ENCODE results near the gene MEAK7.

The MEAK7 gene, protein sequence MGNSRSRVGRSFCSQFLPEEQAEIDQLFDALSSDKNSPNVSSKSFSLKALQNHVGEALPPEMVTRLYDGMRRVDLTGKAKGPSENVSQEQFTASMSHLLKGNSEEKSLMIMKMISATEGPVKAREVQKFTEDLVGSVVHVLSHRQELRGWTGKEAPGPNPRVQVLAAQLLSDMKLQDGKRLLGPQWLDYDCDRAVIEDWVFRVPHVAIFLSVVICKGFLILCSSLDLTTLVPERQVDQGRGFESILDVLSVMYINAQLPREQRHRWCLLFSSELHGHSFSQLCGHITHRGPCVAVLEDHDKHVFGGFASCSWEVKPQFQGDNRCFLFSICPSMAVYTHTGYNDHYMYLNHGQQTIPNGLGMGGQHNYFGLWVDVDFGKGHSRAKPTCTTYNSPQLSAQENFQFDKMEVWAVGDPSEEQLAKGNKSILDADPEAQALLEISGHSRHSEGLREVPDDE

DNA sequence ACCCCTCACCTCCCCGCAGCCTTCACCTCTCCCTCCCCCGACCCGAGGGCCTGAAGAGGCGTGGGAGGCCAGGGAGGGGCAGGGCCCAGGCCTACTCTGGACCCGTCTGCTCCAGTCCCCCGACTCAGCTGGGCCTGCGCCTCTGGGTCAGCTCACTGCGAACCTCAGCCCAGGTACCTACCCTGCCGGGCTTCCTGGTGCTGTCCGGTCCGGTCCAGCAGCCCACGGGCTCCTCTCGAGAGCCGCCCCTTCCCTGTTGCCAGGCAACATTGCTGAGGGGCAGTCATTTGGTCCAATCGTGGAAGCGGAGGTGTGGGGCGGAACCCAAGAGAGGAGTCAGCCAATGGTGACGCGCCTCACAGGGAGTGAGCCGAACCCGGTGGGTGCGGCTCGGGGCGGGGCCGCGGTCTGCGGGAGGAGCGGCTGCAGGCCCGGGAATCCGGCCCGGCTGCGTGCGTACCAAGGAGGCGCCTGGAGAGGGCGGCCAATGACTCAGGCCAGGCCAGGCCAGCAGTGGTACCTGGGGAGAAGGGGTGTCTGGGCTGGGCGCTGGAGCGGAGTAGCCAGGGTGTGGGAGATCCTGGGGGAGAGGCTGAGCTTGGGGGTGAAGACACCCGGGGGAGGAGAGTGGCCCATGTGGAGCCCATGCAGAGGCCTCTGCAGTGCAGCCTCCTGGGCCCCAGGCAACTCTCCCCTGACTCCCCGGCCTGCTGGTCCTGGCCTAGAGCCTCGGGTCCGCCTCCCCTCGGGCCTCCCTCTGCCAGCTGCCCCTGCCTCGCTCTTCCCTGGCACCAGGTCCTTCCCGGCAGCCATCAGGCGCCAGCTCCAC, at the start of gene MEAK7:
TSS of gene MEAK7 (minus strand) at position 240 of the 829 bp plus-strand sequence. CDS start 6,573 bp downstream, outside the sequence.
- DNase-seq (ENCODE audit: low spot score), result peak; percentile 98

DNA sequence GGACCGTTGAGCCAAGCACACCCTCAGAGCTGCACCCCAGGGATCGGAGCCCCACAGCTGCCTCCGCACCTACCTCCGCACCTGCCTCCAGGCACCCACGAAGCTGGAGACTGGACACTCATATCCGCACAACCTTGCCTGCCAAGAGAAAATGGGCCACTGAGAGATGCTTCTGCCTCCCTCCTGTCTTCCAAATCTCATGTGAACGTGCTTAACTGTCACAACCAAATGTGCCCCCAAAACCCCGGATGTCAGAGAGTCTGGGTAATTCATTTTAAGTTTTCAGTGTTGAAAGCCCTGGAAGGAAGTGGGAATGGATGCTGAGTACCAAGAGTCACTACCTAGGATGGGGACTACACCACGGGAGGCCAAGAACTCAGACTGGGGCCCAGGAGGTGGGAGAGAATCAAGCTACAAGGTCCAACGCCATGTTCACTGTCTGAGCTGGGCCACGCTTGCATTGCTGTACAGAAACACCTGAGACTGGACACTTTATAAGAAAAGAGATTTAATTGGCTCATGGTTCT, 49.5 kb upstream of the MEAK7 start:
- DNase-seq (ENCODE audit: low spot score), result no peak

DNA sequence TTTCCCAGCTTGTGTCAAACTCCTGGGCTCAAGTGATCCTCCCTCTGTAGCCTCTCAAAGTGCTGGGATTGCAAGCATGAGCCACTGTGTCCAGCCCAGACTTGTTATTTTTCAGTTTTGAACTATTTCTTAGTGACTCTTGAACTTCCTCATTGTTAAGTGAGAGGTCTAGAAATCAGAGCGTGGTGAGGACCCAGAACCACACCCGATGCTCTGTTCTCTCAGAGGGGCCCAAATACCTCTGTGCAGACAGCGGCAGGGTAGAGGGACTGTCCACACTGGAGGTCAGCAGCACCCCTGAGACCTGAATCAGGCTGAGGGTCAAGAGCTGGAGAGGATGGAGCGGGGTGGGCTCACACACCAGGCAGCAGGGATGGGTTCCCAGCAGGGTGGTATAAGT, 47.7 kb upstream of the MEAK7 start:
- DNase-seq (ENCODE audit: low spot score), result no peak

GRCh38 chr16:84550096-84550495, 45.6 kb upstream of the MEAK7 start:
- DNase-seq (ENCODE audit: low spot score), result no peak

DNA sequence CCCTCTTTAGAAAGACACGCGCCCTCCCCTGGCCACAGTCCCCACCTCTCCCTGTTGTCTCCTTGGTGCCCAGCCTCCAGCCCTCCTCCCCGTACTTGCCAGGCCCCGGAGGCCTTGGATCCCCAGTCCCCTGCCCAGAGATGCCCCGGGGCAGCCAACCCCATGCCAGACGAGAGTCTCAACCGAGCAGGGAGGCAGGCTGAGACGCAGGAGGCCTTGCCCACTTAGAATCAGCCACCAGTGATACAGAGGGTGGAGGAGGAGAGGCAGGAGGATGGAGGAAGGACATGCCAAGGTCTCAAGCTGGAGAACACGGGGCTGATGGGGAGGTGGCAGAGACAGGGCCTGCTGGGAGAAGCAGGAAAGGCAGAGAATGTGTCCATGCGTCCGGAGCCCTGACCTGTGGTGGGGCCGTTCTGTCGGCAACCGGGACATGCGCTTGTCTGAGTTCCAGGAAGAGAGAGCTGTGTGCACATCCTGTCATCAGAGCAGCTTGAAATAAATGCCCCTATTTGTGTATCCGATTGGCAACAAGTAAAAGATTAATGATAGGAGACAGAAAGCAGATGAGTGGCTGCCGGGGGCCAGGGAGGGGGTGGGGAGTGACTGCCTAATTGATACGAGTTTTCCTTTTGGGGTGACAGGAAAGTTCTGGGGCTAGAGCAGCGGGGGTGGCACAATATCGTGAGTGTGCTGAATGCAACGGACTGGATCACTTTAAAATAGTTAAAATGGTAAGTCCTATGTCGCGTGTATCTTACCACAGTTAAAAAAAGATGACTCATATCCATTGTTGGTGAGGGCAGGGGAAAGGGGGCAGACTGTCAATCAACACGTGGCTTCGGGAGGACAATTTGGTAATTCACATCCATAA, 44.7 kb upstream of the MEAK7 start:
- DNase-seq (ENCODE audit: low spot score), result no peak

DNA sequence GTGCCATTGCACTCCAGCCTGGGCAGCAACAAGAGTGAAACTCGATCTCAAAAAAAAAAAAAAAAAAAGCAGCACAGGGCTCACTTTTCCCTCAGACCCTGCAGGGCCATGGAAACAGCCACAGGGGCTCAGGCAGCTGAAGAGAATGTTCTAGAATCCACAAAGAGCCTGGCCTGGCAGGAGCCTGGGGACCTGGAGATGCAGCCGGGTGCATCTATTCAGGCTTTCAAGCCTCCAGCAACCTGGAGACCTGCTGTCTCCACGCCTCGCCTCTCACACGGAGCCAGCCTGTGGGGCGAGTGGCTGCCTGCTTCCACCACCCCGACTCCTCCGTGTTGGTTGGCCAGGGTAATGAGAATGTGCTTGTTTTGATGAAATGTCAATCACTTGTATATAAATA, 44.0 kb upstream of the MEAK7 start:
- DNase-seq (ENCODE audit: low spot score), result no peak

GRCh38 chr16:84547546-84548061, 43.1 kb upstream of the MEAK7 start:
- DNase-seq (ENCODE audit: low spot score), result no peak

- no peak for DNase-seq (ENCODE audit: low spot score)
Measured at GRCh38 chr16:84546669-84547545, 42.4 kb upstream of the MEAK7 start.

DNA sequence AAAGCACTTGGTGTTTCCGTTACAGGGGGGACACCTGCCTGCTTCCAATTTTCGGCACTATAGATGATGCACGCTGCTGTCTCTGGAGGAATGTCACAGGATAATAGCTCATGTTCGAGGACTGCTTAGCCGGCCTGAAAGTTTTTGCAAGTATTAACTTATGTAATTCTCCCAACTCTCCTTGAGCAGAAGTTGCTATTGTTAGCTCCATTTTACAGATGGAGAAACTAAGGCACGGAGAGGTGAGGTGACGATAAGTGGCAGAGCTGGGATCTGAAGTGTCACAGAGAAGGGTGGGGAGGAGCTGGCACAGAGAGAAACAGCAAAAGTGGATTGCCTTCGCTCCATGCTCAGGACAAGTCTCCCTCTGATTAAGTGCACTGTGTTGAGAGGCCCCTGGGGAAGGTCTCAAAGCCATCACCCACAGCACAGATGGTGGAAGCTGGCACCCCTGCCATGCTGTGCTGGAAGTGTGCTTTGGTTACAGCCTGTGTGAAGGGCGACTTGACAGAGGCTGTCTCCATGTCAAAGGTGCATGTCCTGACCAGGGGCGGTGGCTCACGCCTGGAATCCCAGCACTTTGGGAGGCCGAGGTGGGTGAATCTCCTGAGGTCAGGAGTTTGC, 40.8 kb upstream of the MEAK7 start:
- no peak for DNase-seq (ENCODE audit: low spot score)

DNA sequence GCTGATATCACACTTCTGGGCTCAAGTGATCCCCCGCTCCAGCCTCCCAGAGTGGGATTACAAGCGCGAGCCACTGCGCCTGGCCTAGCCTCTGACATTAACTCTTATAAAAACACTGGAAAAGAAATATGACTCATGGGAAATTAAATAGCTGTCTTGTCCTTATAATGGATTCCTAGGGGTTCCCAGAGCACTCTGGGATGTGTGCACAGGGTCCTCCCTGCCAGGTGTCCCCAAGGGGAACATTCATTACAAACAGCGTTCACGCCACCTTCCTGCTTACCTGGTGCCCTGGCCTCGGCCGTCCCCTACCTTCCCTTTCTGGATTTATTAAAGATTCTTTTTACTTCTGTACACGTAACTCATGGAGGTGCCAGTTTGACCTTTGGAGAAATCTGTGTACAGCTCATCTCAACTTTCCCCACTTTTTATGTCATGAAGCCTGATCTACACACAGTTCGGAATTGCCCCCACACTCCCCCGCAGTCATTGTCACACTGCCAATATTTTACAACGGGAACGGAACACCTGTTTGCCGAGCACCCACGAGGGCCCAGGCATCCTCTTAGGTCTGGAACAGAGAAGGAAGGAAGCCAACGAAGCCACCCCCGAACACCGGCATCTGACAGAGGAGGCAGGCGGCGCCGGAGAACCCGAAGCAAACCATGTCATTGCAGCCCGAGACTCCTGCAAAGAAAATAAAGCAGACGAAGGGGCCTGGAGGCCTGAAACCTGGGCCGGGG, 39.7 kb upstream of the MEAK7 start:
- DNase-seq (ENCODE audit: low spot score), result no peak

- no peak for DNase-seq (ENCODE audit: low spot score)
Measured at GRCh38 chr16:84543253-84543652, 38.8 kb upstream of the MEAK7 start.

DNA sequence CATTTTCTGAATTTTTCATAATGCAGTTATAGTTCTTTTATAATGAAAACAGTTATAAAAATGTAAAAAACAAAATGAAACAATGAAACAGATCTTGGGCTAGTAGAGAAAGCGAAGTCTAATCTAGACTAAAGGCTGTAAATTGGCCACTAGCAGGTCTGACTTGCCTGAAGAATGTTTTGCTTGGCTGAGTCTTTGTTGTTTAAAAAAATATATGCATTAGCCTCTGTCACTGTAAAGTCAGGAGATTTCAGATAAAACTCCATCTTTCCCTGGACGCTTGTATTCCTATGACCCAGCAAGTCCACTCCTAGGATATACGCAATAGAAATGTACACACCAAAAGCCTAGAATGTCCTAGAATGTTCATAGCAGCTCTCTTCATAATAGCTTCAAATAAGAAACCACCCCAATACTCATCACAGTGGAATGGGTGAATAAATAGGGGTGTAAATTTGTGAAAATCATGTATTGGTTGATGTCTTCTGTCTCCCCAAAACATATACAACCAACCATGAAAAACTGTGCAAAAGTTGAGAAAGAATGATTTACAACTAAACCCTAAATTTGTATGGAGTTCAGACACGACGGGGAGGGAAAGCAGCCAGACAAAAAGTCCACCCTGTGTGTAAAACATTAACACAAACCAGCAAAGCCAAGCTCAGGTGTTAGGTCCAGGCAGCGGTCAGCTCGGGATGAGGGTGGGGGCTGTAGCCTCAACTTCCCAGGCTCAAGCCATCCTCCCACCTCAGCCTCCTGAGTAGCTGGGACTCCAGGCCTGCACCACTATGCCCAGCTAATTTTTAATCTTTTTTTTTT, 37.7 kb upstream of the MEAK7 start:
- no peak for DNase-seq (ENCODE audit: low spot score)

GRCh38 chr16:84540194-84540593, 35.7 kb upstream of the MEAK7 start:
- no peak for DNase-seq (ENCODE audit: low spot score)

GRCh38 chr16:84538222-84538840, 33.9 kb upstream of the MEAK7 start:
- DNase-seq (ENCODE audit: low spot score), result no peak

DNA sequence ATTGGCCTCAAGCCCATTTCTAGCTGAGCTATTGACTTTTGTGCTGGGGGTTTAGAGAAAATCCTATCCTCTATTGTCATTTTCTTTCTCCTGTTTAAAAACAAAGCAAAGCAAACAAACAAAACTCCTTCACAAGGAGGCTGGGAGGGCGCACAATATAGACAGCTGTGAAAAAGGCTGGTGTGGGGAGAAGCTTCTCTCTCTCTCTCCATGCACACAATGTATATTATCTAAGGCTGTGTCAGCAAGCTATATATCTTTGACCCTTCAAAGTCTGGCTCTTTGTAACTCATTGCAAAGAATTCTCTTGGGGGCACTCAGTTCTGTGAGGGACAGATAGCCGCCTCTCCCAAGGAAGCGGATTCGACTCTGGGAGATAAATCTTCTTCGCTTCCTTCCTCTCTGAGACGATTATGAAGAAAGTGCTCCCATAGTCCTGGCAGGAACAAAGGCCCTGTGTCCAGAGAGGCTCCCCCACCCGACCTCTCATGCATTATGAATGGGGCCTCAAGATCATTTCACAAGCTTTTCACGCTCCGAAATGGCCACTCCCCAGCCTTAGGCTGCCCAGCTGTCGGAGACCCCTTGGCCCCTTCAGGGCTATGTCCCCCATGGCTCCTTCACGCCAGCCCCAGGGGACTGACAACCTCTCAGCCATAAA, 33.2 kb upstream of the MEAK7 start:
- no peak for DNase-seq (ENCODE audit: low spot score)

- no peak for DNase-seq (ENCODE audit: low spot score)
Measured at GRCh38 chr16:84535851-84536250, 31.4 kb upstream of the MEAK7 start.

- no peak for DNase-seq (ENCODE audit: low spot score)
Measured at GRCh38 chr16:84535408-84535807, 30.9 kb upstream of the MEAK7 start.

GRCh38 chr16:84534815-84535214, 30.4 kb upstream of the MEAK7 start:
- DNase-seq (ENCODE audit: low spot score), result no peak
